OCI-LY3 (cell line): Measurements from ENCODE around the gene INPP5A.

Experiments used
- H2AFZ ChIP-seq: fragments of 200-600, 300-600 bp; shearing (Covaris generic); 2 replicates; pipeline ENCODE4 v1.6.0; 2014; ENCODE audit warnings: antibody characterized with exemption, low read depth, low read length
- H3K27ac ChIP-seq: fragments of 200-600, 300-600 bp; sonication (generic); 2 replicates; pipeline ENCODE4 v1.5.1; 2014; ENCODE audit warnings: mild to moderate bottlenecking, low read length, moderate library complexity, mixed read lengths
- H3K27me3 ChIP-seq: fragments of 200-600, 300-600 bp; sonication (generic); 2 replicates; pipeline ENCODE4 v1.6.1; 2014; ENCODE audit warnings: low read depth, low read length, mixed read lengths
- H3K36me3 ChIP-seq: fragments of 200-600, 300-600 bp; sonication (generic); replicated peaks from 2 replicates; pipeline ENCODE3; 2014; ENCODE audit warnings: low read depth, low read length, mixed read lengths
- H3K4me1 ChIP-seq: fragments of 300-600, 200-600 bp; sonication (generic); 2 replicates; pipeline ENCODE4 v1.6.1; 2014; ENCODE audit warnings: low read length, mixed read lengths
- H3K4me2 ChIP-seq: fragments of 200-600, 300-600 bp; sonication (generic); 2 replicates; pipeline ENCODE4 v1.6.1; 2014; ENCODE audit warnings: low read length, mixed read lengths
- H3K4me3 ChIP-seq: fragments of 300-600, 200-600 bp; sonication (generic); 2 replicates; pipeline ENCODE4 v1.5.1; 2014; ENCODE audit warnings: antibody characterized with exemption, mild to moderate bottlenecking, low read length, moderate library complexity
- H3K79me2 ChIP-seq: fragments of 300-600, 200-600 bp; shearing (Covaris generic); 2 replicates; pipeline ENCODE4 v1.6.1; 2014; ENCODE audit warnings: mild to moderate bottlenecking, low read length, mixed read lengths
- H3K9ac ChIP-seq: fragments of 300-600, 200-600 bp; shearing (Covaris generic); 2 replicates; pipeline ENCODE4 v1.6.0; 2014; ENCODE audit warnings: mild to moderate bottlenecking, low read length, moderate library complexity
- H3K9me3 ChIP-seq: fragments of 200-600, 300-600 bp; shearing (Covaris generic); 2 replicates; pipeline ENCODE4 v1.6.1; 2014; ENCODE audit warnings: low read length, mixed read lengths; ENCODE audit not compliant: insufficient read depth
- H4K20me1 ChIP-seq: fragments of 200-600, 300-600 bp; sonication (generic); 2 replicates; pipeline ENCODE4 v1.6.1; 2016; ENCODE audit warnings: low read length, mixed read lengths; ENCODE audit not compliant: insufficient read depth
- CTCF ChIP-seq: fragments of 200-600, 300-600 bp; sonication (generic); IDR thresholded peaks from 2 replicates; pipeline ENCODE4 v1.5.1; 2014; ENCODE audit warnings: antibody characterized with exemption, low read length, low read depth
- EZH2phosphoT487 ChIP-seq: fragments of 200-600 bp; shearing (Covaris generic); IDR thresholded peaks from 2 replicates; pipeline ENCODE4 v1.6.1; 2018; ENCODE audit warnings: antibody characterized with exemption, mixed run types, low read depth

INPP5A gene

GRCh38 chr10:132560241-132560731, 22.7 kb downstream of the INPP5A start:
- Histone ChIP-seq H3K9me3 (no peaks in the 10 kb centered on the region), H3K4me1 (no peaks in the 10 kb centered on the region), H4K20me1 (0 out of 2 replicates have a peak, but pooled peaks cover 2% of the 10 kb centered on the region), H3K4me3 (no peak overlapping the region), H3K27ac (no peak overlapping the region), H3K27me3 (no peaks in the 10 kb centered on the region; the same call in 1 of the 2 replicates), H3K79me2 (no peaks in the 10 kb centered on the region), H3K9ac (no peak overlapping the region), H2AFZ (no peak overlapping the region), H3K4me2 (no peak overlapping the region), H3K36me3 (no peaks in the 10 kb centered on the region)
- no peak for TF ChIP-seq EZH2phosphoT487
- TF ChIP-seq CTCF, result no peak

GRCh38 chr10:132562177-132562915, 24.8 kb downstream of the INPP5A start:
- TF ChIP-seq CTCF (no peak), EZH2phosphoT487 (no peak)
- Histone ChIP-seq H2AFZ (no peak overlapping the region), H3K4me3 (no peak overlapping the region), H3K36me3 (no peaks in the 10 kb centered on the region), H4K20me1 (0 out of 2 replicates have a peak, but pooled peaks cover 2% of the 10 kb centered on the region), H3K9ac (no peak overlapping the region), H3K27ac (no peak overlapping the region), H3K4me2 (no peak overlapping the region), H3K9me3 (no peaks in the 10 kb centered on the region), H3K27me3 (no peaks in the 10 kb centered on the region; the same call in 1 of the 2 replicates), H3K4me1 (no peaks in the 10 kb centered on the region), H3K79me2 (no peaks in the 10 kb centered on the region)

GRCh38 chr10:132562916-132563456, 25.4 kb downstream of the INPP5A start:
- H3K27ac ChIP-seq, result no peak overlapping the region
- no peak overlapping the region for H3K9ac ChIP-seq
- H3K79me2 ChIP-seq, result no peaks in the 10 kb centered on the region
- no peak overlapping the region for H3K4me3 ChIP-seq
- H4K20me1 ChIP-seq, result 0 out of 2 replicates have a peak, but pooled peaks cover 2% of the 10 kb centered on the region
- no peak overlapping the region for H3K4me2 ChIP-seq
- no peaks in the 10 kb centered on the region for H3K4me1 ChIP-seq
- no peaks in the 10 kb centered on the region for H3K9me3 ChIP-seq
- no peaks in the 10 kb centered on the region; the same call in 1 of the 2 replicates for H3K27me3 ChIP-seq
- no peaks in the 10 kb centered on the region for H3K36me3 ChIP-seq
- H2AFZ ChIP-seq, result no peak overlapping the region
- no peak for TF ChIP-seq EZH2phosphoT487
- TF ChIP-seq CTCF, result no peak

- Histone ChIP-seq H3K36me3 (no peaks in the 10 kb centered on the region), H3K4me2 (no peak overlapping the region), H3K4me3 (no peak overlapping the region), H3K79me2 (no peaks in the 10 kb centered on the region), H3K9ac (no peak overlapping the region), H4K20me1 (0 out of 2 replicates have a peak, but pooled peaks cover 2% of the 10 kb centered on the region), H3K27ac (no peak overlapping the region), H3K4me1 (no peaks in the 10 kb centered on the region), H3K27me3 (no peaks in the 10 kb centered on the region; the same call in 1 of the 2 replicates), H3K9me3 (no peaks in the 10 kb centered on the region), H2AFZ (no peak overlapping the region)
- TF ChIP-seq EZH2phosphoT487 (no peak), CTCF (no peak)
These were observed 26.1 kb downstream of the INPP5A start for GRCh38 chr10:132563485-132564248.
